ENCODE data around the gene LMX1B.

DNA sequence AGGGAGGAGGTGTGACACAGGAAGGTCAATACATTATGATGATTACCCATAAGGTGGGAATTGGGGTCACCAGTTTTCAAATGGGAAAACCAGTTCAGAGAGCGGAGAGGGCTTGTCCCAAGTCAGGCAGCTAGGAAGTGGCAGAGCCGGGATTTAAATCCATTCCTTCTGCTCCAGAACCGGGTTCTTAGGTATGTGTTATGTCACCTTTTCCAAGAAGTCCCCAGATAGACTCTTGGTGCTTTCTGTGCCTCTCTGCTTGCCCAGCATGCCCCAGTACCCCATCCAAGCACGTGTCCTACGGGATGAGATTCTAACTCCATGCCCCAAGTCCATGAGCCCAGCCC is 69.9 kb downstream of the LMX1B start:
- TF ChIP-seq CTCF (IDR thresholded peaks at IDR 0.05; ENCODE audit: poor library complexity, severe bottlenecking) (no peak), EP300 (conservative IDR thresholded peaks at IDR 0.05; ENCODE audit: poor library complexity, severe bottlenecking) (no peak), EZH2 (IDR thresholded peaks at IDR 0.05; ENCODE audit: borderline replicate concordance, insufficient read depth, low read length, poor library complexity, severe bottlenecking) (no peak), REST (IDR thresholded peaks at IDR 0.05; ENCODE audit: borderline replicate concordance) (no peak), MXI1 (conservative IDR thresholded peaks at IDR 0.05; ENCODE audit: poor library complexity, severe bottlenecking) (no peak)

All from neural cell (in vitro differentiated cells).